ENCODE measurements around the gene CLDN5.

The CLDN5 gene

GRCh38 chr22:19497245-19497644 is 27.0 kb downstream of the CLDN5 start:
- in situ Hi-C loops (cut with MboI; ENCODE audit: low sequenced_read_pairs, unreplicated experiment), result no loop called here
- no peak for DNase-seq (ENCODE audit: low spot score)
- TF ChIP-seq CTCF (IDR thresholded peaks at IDR 0.05; ENCODE audit: borderline replicate concordance, control extremely low read depth, extremely low read depth, insufficient read depth, missing control alignments), result no peak

- in situ Hi-C loops (cut with MboI; ENCODE audit: low sequenced_read_pairs, unreplicated experiment), result no loop called here
- no peak for DNase-seq (ENCODE audit: low spot score)
Observed at GRCh38 chr22:19496324-19496630, 27.9 kb downstream of the CLDN5 start.

GRCh38 chr22:19495562-19496323 is 28.5 kb downstream of the CLDN5 start:
- DNase-seq (ENCODE audit: low spot score), result no peak
- in situ Hi-C loops (cut with MboI; ENCODE audit: low sequenced_read_pairs, unreplicated experiment), result no loop called here
- TF ChIP-seq CTCF (IDR thresholded peaks at IDR 0.05; ENCODE audit: borderline replicate concordance, control extremely low read depth, extremely low read depth, insufficient read depth, missing control alignments), result no peak

More at GRCh38 chr22:19496324-19496630, 27.9 kb downstream of the CLDN5 start:
- TF ChIP-seq CTCF (IDR thresholded peaks at IDR 0.05; ENCODE audit: borderline replicate concordance, control extremely low read depth, extremely low read depth, insufficient read depth, missing control alignments), result no peak

GRCh38 chr22:19494676-19495173 is 29.5 kb downstream of the CLDN5 start:
- TF ChIP-seq CTCF (IDR thresholded peaks at IDR 0.05; ENCODE audit: borderline replicate concordance, control extremely low read depth, extremely low read depth, insufficient read depth, missing control alignments), result no peak
- in situ Hi-C loops (cut with MboI; ENCODE audit: low sequenced_read_pairs, unreplicated experiment), result no loop called here
- DNase-seq (ENCODE audit: low spot score), result no peak

- TF ChIP-seq CTCF (IDR thresholded peaks at IDR 0.05; ENCODE audit: borderline replicate concordance, control extremely low read depth, extremely low read depth, insufficient read depth, missing control alignments), result no peak
- in situ Hi-C loops (cut with MboI; ENCODE audit: low sequenced_read_pairs, unreplicated experiment), result no loop called here
- DNase-seq (ENCODE audit: low spot score), result no peak
Observed at GRCh38 chr22:19494001-19494560, 30.1 kb downstream of the CLDN5 start.

- in situ Hi-C loops (cut with MboI; ENCODE audit: low sequenced_read_pairs, unreplicated experiment), result no loop called here
- no peak for DNase-seq (ENCODE audit: low spot score)
- TF ChIP-seq CTCF (IDR thresholded peaks at IDR 0.05; ENCODE audit: borderline replicate concordance, control extremely low read depth, extremely low read depth, insufficient read depth, missing control alignments), result no peak
Observed at GRCh38 chr22:19492504-19493174, 31.6 kb downstream of the CLDN5 start.
